Esophagus muscularis mucosa (tissue), 4 donors: ENCODE results near the gene OR56B4. TPM values are rescaled to one million over a fixed set of nuclear protein-coding genes. Genes with fewer than 3 reads are reported as not detected.
"Not testable (repeated sequence)": the region's sequence is repeated elsewhere in the genome, so short reads cannot be mapped to it uniquely, and the experiment has no call there.

Source experiments
- DNase-seq: peaks from one replicate; pipeline ENCODE4 v3.0.0-alpha.2; 2017; ENCODE audit errors: extremely low spot score
- H3K27ac ChIP-seq, 4 donors: fragments of 200-600 bp; sonication (generic); replicated peaks in 1 of 4; 1 replicate in 3 of 4; 2 replicates in 1 of 4; pipeline ENCODE4 v1.5.1; 2016 to 2019; ENCODE audit warnings: mild to moderate bottlenecking in 1 of 4
- H3K27me3 ChIP-seq, 4 donors: fragments of 200-600 bp; sonication (generic); one replicate each; pipeline versions ENCODE4 v1.5.1 to v1.6.0; 2016 to 2019
- H3K36me3 ChIP-seq, 4 donors: fragments of 200-600 bp; sonication (generic); one replicate each; pipeline ENCODE4 v1.5.1; 2016 to 2019
- H3K4me1 ChIP-seq, 4 donors: fragments of 200-600 bp; sonication (generic); one replicate each; pipeline ENCODE4 v1.5.1; 2016 to 2019
- H3K4me3 ChIP-seq, 4 donors: fragments of 200-600 bp; sonication (generic); 1 replicate in 2 of 4; 2 replicates in 2 of 4; pipeline ENCODE4 v1.5.1; 2016 to 2019; ENCODE audit warnings: mild to moderate bottlenecking in 4 of 4, moderate library complexity in 1 of 4
- H3K9me3 ChIP-seq, 4 donors: fragments of 200-600 bp; sonication (generic); 1 replicate in 3 of 4; 2 replicates in 1 of 4; pipeline ENCODE4 v1.5.1; 2016 to 2019
- CTCF ChIP-seq, 3 experiments: fragments of 200-600 bp in 2 of 3; fragments of 450-650 bp in 1 of 3; sonication (generic) in 2 of 3; IDR thresholded peaks; one replicate each; pipeline ENCODE4 v1.5.1; 2017 to 2019; ENCODE audit warnings: antibody characterized with exemption in 3 of 3, mild to moderate bottlenecking in 2 of 3, moderate library complexity in 1 of 3
- EP300 ChIP-seq: sonication (generic); formaldehyde crosslinking; IDR thresholded peaks from one replicate; pipeline ENCODE4 v1.6.1; 2017; ENCODE audit warnings: antibody characterized with exemption
- POLR2A ChIP-seq: fragments of 450-650 bp; IDR thresholded peaks from one replicate; pipeline ENCODE4 v1.6.1; 2017; ENCODE audit warnings: antibody characterized with exemption, moderate library complexity, mild to moderate bottlenecking, low read depth
- POLR2AphosphoS5 ChIP-seq, 2 donors: sonication (generic); formaldehyde crosslinking; IDR thresholded peaks; one replicate each; pipeline ENCODE4 v1.6.1; 2017; ENCODE audit warnings: antibody characterized with exemption in 2 of 2
- WGBS: methylation state at CpG from one replicate; pipeline ENCODE4 v1.1.5; 2018; 5-methylcytosine and 5-hydroxymethylcytosine counted together
- intact Hi-C: fragments of 100-400 bp; cut with DNase I; formaldehyde crosslinking; loops from one replicate; pipeline ENCODE4 v1.15.1; 2023
- total RNA-seq, 4 donors: library from RNA; depleted of rRNA; stranded (reverse); fragments of >200 nt; gene quantifications; one replicate each; pipeline versions ENCODE4 v1.1.0 to v1.2.1, GENCODE V29; 2016

The OR56B4 gene
- total RNA-seq, 4 donors from 2014 or later, result not detected

GRCh38 chr11:6124245-6124644 is 16.8 kb downstream of the OR56B4 start:
- TF ChIP-seq CTCF (IDR thresholded peaks at IDR 0.05) (no peak), POLR2A (no peak), POLR2AphosphoS5 (IDR thresholded peaks at IDR 0.05) (no peak), EP300 (no peak)
- Histone ChIP-seq H3K36me3 (no peaks in the 10 kb centered on the region), H3K27ac (no peak overlapping the region), H3K9me3 (no peaks in the 10 kb centered on the region), H3K4me1 (no peaks in the 10 kb centered on the region), H3K27me3 (no peaks in the 10 kb centered on the region), H3K4me3 (no peak overlapping the region)
- intact Hi-C loops, result no loop called here
- peak; percentile 64 for DNase-seq
- WGBS, result 58% methylated on average over 3 of the region's 3 CpGs

- 69% methylated on average over 4 of the region's 4 CpGs for WGBS
- no peaks in the 10 kb centered on the region for H3K4me1 ChIP-seq
- TF ChIP-seq POLR2A (no peak), CTCF (IDR thresholded peaks at IDR 0.05) (no peak), EP300 (no peak), POLR2AphosphoS5 (IDR thresholded peaks at IDR 0.05) (no peak)
- H3K27me3 ChIP-seq, result no peaks in the 10 kb centered on the region
- DNase-seq, result no peak
- no peaks in the 10 kb centered on the region for H3K36me3 ChIP-seq
- no peak overlapping the region for H3K4me3 ChIP-seq
- intact Hi-C loops, result no loop called here
- H3K9me3 ChIP-seq, result no peaks in the 10 kb centered on the region
- no peak overlapping the region for H3K27ac ChIP-seq
These were observed 20.4 kb downstream of the OR56B4 start for GRCh38 chr11:6127881-6128280.

GRCh38 chr11:6129011-6129410 is 21.5 kb downstream of the OR56B4 start:
- 80% methylated on average over 1 of the region's 1 CpG for WGBS
- Histone ChIP-seq H3K4me1 (no peaks in the 10 kb centered on the region), H3K4me3 (no peak overlapping the region), H3K36me3 (no peaks in the 10 kb centered on the region), H3K9me3 (no peaks in the 10 kb centered on the region), H3K27ac (no peak overlapping the region), H3K27me3 (no peaks in the 10 kb centered on the region)
- intact Hi-C loops, result no loop called here
- TF ChIP-seq POLR2A (no peak), EP300 (no peak), POLR2AphosphoS5 (IDR thresholded peaks at IDR 0.05) (no peak), CTCF (IDR thresholded peaks at IDR 0.05) (no peak)
- DNase-seq, result no peak

GRCh38 chr11:6129635-6130034 is 22.2 kb downstream of the OR56B4 start:
- H3K9me3 ChIP-seq, result no peaks in the 10 kb centered on the region
- H3K4me1 ChIP-seq, result no peaks in the 10 kb centered on the region
- no peak overlapping the region for H3K4me3 ChIP-seq
- intact Hi-C loops, result no loop called here
- WGBS, result 68% methylated on average over 1 of the region's 1 CpG
- H3K27me3 ChIP-seq, result no peaks in the 10 kb centered on the region
- DNase-seq, result no peak
- no peak overlapping the region for H3K27ac ChIP-seq
- TF ChIP-seq EP300, result no peak
- TF ChIP-seq CTCF (IDR thresholded peaks at IDR 0.05), result no peak
- no peak for TF ChIP-seq POLR2AphosphoS5 (IDR thresholded peaks at IDR 0.05)
- TF ChIP-seq POLR2A, result no peak
- H3K36me3 ChIP-seq, result no peaks in the 10 kb centered on the region

GRCh38 chr11:6132431-6132830 is 24.9 kb downstream of the OR56B4 start:
- Histone ChIP-seq H3K9me3 (no peaks in the 10 kb centered on the region), H3K4me1 (no peaks in the 10 kb centered on the region), H3K4me3 (no peak overlapping the region), H3K27ac (no peak overlapping the region), H3K27me3 (no peaks in the 10 kb centered on the region), H3K36me3 (no peaks in the 10 kb centered on the region)
- 100% methylated on average over 1 of the region's 1 CpG for WGBS
- DNase-seq, result no peak
- intact Hi-C loops, result no loop called here
- no peak for TF ChIP-seq POLR2A
- no peak for TF ChIP-seq POLR2AphosphoS5 (IDR thresholded peaks at IDR 0.05)
- TF ChIP-seq CTCF (IDR thresholded peaks at IDR 0.05), result no peak
- TF ChIP-seq EP300, result no peak

GRCh38 chr11:6135936-6136335 is 28.5 kb downstream of the OR56B4 start:
- 50% methylated on average over 2 of the region's 2 CpGs for WGBS
- intact Hi-C loops, H3K4me3 ChIP-seq, H3K36me3 ChIP-seq, H3K27me3 ChIP-seq, H3K9me3 ChIP-seq, DNase-seq, H3K27ac ChIP-seq, H3K4me1 ChIP-seq: not testable (repeated sequence)
